22Rv1 (cell line): ENCODE data around the gene MUTYH.

ENCODE experiments used
- H3K27ac ChIP-seq: fragments of 450-650 bp; 2 replicates; pipeline ENCODE4 v1.5.1; 2017
- ZFX ChIP-seq: fragments of 450-650 bp; IDR thresholded peaks from 2 replicates; pipeline ENCODE4 v1.6.1; 2017; ENCODE audit warnings: antibody characterized with exemption, borderline replicate concordance
- TF ChIP-seq, protein P1 (sequence below): fragments of 450-650 bp; IDR thresholded peaks from 2 replicates; pipeline ENCODE4 v1.5.1; 2017; ENCODE audit warnings: mild to moderate bottlenecking

MUTYH gene

DNA sequence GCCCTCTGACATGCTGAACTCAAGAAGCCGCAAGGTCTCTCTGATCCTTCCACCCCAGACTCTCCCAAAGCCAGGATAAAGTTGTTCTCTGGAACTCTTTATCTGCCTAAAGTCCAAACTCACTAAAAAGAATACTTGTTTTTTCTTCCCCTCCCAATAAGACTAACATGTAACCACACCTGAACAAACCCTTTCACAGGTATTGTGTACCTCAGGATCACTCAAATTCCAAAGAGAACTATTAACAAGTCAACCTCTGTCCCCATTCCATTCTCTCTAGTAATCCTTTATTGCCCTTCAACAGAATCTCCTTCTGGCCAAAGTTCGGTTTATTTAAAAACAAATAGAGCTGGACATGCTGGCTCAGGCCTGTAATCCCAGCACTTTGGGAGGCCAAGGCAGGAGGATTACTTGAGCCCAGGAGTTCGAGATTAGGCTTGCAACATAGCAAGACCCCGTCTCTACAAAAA, 4.3 kb downstream of the MUTYH start:
- no peak overlapping the region for H3K27ac ChIP-seq
- no peak for TF ChIP-seq ZFX
- TF ChIP-seq, protein P1, sequence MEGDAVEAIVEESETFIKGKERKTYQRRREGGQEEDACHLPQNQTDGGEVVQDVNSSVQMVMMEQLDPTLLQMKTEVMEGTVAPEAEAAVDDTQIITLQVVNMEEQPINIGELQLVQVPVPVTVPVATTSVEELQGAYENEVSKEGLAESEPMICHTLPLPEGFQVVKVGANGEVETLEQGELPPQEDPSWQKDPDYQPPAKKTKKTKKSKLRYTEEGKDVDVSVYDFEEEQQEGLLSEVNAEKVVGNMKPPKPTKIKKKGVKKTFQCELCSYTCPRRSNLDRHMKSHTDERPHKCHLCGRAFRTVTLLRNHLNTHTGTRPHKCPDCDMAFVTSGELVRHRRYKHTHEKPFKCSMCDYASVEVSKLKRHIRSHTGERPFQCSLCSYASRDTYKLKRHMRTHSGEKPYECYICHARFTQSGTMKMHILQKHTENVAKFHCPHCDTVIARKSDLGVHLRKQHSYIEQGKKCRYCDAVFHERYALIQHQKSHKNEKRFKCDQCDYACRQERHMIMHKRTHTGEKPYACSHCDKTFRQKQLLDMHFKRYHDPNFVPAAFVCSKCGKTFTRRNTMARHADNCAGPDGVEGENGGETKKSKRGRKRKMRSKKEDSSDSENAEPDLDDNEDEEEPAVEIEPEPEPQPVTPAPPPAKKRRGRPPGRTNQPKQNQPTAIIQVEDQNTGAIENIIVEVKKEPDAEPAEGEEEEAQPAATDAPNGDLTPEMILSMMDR, result no peak

- H3K27ac ChIP-seq, result no peak overlapping the region
- TF ChIP-seq, protein P1, result no peak
- no peak for TF ChIP-seq ZFX
Observed at GRCh38 chr1:45334308-45335245, 5.7 kb downstream of the MUTYH start.

GRCh38 chr1:45332346-45332720, 7.9 kb downstream of the MUTYH start:
- no peak overlapping the region for H3K27ac ChIP-seq
- no peak for TF ChIP-seq ZFX
- TF ChIP-seq, protein P1, result no peak

DNA sequence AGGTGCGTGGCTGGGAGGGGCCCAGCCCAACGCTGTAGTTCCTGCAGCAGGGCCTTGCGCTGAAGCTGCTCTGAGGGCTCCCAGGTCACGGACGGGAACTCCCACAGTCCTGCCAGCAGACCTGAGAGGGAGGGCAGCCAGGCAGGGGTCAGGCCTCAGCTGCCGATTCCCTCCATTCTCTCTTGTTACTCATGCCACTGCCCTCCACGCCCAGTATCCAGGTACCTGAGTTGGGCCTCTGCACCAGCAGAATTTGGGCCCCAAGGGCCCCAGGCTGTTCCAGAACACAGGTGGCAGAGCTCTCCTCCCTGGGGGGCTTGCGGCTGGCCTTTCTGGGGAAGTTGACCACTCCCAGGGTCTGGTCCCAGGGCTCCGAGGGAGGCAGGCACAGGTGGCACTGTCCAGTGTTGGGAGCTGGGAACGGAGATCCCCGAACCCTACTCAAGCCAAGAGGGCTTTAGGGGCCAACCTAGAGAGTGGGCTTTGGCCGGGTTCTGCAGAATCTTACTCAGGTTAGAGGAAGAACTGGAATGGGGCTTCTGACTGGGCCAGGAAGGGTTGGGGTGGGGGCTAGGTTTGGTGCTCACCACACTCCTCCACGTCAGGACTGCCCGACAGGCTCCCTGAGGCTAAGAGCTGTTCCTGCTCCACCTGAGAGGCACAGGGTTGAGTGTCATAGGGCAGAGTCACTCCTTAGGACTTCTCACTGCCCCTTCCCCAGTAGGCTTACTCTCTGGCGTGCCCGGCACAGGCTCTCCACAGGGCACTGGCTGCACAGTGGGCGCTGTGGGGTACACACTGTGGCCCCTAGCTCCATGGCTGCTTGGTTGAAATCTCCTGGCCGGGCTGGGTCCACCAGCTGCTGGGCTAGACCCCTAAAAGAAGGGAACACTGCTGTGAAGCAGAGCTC, 8.5 kb downstream of the MUTYH start:
- TF ChIP-seq, protein P1, result no peak
- no peak for TF ChIP-seq ZFX
- H3K27ac ChIP-seq, result no peak overlapping the region

GRCh38 chr1:45329445-45329844, 10.8 kb downstream of the MUTYH start:
- H3K27ac ChIP-seq, result no peak overlapping the region
- TF ChIP-seq, protein P1, result no peak
- TF ChIP-seq ZFX, result no peak

GRCh38 chr1:45328680-45329079, 11.6 kb downstream of the MUTYH start:
- H3K27ac ChIP-seq, result no peak overlapping the region
- no peak for TF ChIP-seq ZFX
- TF ChIP-seq, protein P1, result no peak
